Effector CD8-positive, alpha-beta T cell (primary cell): ENCODE measurements around the gene RASGRF2.

Experiments
- DNase-seq: peaks from one replicate; lab custom pipeline; 2025; lab: John Stamatoyannopoulos, UW
- total RNA-seq, 4 experiments: gene quantifications; one replicate each; lab custom pipeline; 2026; lab: John Stamatoyannopoulos, UW

The RASGRF2 gene
- 31.5 to 69.0 (median 41.0) reads per million in 4 experiments for total RNA-seq

- DNase-seq, result peak; percentile 24
Measured at GRCh38 chr5:80959768-80960442, at the start of gene RASGRF2. RASGRF2 (plus strand) TSS chr5:80960363; CDS start chr5:80960739, 376 bp downstream.

- DNase-seq, result no peak
Measured at GRCh38 chr5:80912479-80912878, 47.7 kb upstream of the RASGRF2 start.

- no peak for DNase-seq
Measured at GRCh38 chr5:80915716-80916115, 44.4 kb upstream of the RASGRF2 start.

GRCh38 chr5:80916676-80917075 lies 43.5 kb upstream of the RASGRF2 start:
- no peak for DNase-seq

GRCh38 chr5:80917631-80918030 lies 42.5 kb upstream of the RASGRF2 start:
- no peak for DNase-seq

- no peak for DNase-seq
Measured at GRCh38 chr5:80919678-80920196, 40.4 kb upstream of the RASGRF2 start.

GRCh38 chr5:80920333-80920732 lies 39.8 kb upstream of the RASGRF2 start:
- DNase-seq, result no peak

GRCh38 chr5:80921026-80921425 lies 39.1 kb upstream of the RASGRF2 start:
- no peak for DNase-seq

- no peak for DNase-seq
Measured at GRCh38 chr5:80925931-80926330, 34.2 kb upstream of the RASGRF2 start.

- DNase-seq, result no peak
Measured at GRCh38 chr5:80926536-80926935, 33.6 kb upstream of the RASGRF2 start.

GRCh38 chr5:80926979-80927656 lies 33.0 kb upstream of the RASGRF2 start:
- no peak for DNase-seq

- no peak for DNase-seq
Measured at GRCh38 chr5:80928073-80928472, 32.1 kb upstream of the RASGRF2 start.

- no peak for DNase-seq
Measured at GRCh38 chr5:80930940-80931339, 29.2 kb upstream of the RASGRF2 start.

GRCh38 chr5:80931411-80931810 lies 28.8 kb upstream of the RASGRF2 start:
- DNase-seq, result no peak

GRCh38 chr5:80933036-80933435 lies 27.1 kb upstream of the RASGRF2 start:
- DNase-seq, result no peak

GRCh38 chr5:80934751-80935150 lies 25.4 kb upstream of the RASGRF2 start:
- DNase-seq, result no peak

GRCh38 chr5:80935811-80936385 lies 24.3 kb upstream of the RASGRF2 start:
- no peak for DNase-seq

GRCh38 chr5:80936881-80937280 lies 23.3 kb upstream of the RASGRF2 start:
- no peak for DNase-seq

- no peak for DNase-seq
Measured at GRCh38 chr5:80937584-80938356, 22.4 kb upstream of the RASGRF2 start.

GRCh38 chr5:80941496-80941895 lies 18.7 kb upstream of the RASGRF2 start:
- DNase-seq, result no peak

- DNase-seq, result no peak
Measured at GRCh38 chr5:80951366-80951765, 8.8 kb upstream of the RASGRF2 start.

- DNase-seq, result no peak
Measured at GRCh38 chr5:80953587-80953986, 6.6 kb upstream of the RASGRF2 start.
